IMR-90 (cell line): ENCODE results near the gene MAGEC3.

Source experiments
- CEBPB ChIP-seq: IDR thresholded peaks from 2 replicates; pipeline ENCODE4 v1.6.1; 2012; ENCODE audit warnings: low read depth, low read length, improper control_type of control experiment
- CTCF ChIP-seq: conservative IDR thresholded peaks from 2 replicates; pipeline ENCODE4 v1.5.1; 2012; ENCODE audit warnings: mild to moderate bottlenecking, low read depth, low read length, improper control_type of control experiment
- ELK1 ChIP-seq: fragments of 150-350 bp; IDR thresholded peaks from 2 replicates; pipeline ENCODE4 v1.6.1; 2016; ENCODE audit warnings: low read depth, mild to moderate bottlenecking, low read length, moderate library complexity, borderline replicate concordance
- FOS ChIP-seq: fragments of 150-350 bp; IDR thresholded peaks from 2 replicates; pipeline ENCODE4 v1.6.1; 2016; ENCODE audit warnings: low read depth, low read length
- MAZ ChIP-seq: IDR thresholded peaks from 2 replicates; pipeline ENCODE4 v1.6.1; 2012; ENCODE audit warnings: low read depth, mild to moderate bottlenecking, low read length, improper control_type of control experiment, moderate library complexity, borderline replicate concordance
- MXI1 ChIP-seq: IDR thresholded peaks from 2 replicates; pipeline ENCODE4 v1.6.1; 2012; ENCODE audit warnings: low read depth, mild to moderate bottlenecking, low read length, moderate library complexity, borderline replicate concordance
- NFE2L2 ChIP-seq: fragments of 150-350 bp; IDR thresholded peaks from 2 replicates; pipeline ENCODE4 v1.6.1; 2016; ENCODE audit warnings: low read depth, mild to moderate bottlenecking, low read length
- POLR2A ChIP-seq: IDR thresholded peaks from 2 replicates; pipeline ENCODE4 v1.6.1; 2012; ENCODE audit warnings: mild to moderate bottlenecking, low read depth, low read length
- RAD21 ChIP-seq: IDR thresholded peaks from 2 replicates; pipeline ENCODE4 v1.6.1; 2012; ENCODE audit warnings: low read length, improper control_type of control experiment
- RCOR1 ChIP-seq: IDR thresholded peaks from 2 replicates; pipeline ENCODE4 v1.6.1; 2012; ENCODE audit warnings: mild to moderate bottlenecking, low read length, improper control_type of control experiment; ENCODE audit not compliant: insufficient replicate concordance
- RFX5 ChIP-seq: IDR thresholded peaks from 2 replicates; pipeline ENCODE4 v1.8.0; 2012; ENCODE audit warnings: low read depth, mild to moderate bottlenecking, low read length, moderate library complexity
- SMC3 ChIP-seq: fragments of 150-350 bp; IDR thresholded peaks from 2 replicates; pipeline ENCODE4 v1.6.1; 2016; ENCODE audit warnings: low read depth, mild to moderate bottlenecking, antibody characterized with exemption, low read length, moderate library complexity
- USF2 ChIP-seq: fragments of 150-350 bp; IDR thresholded peaks from 2 replicates; pipeline ENCODE4 v1.6.1; 2017; ENCODE audit warnings: mild to moderate bottlenecking, antibody characterized with exemption, low read length, low read depth

GRCh38 chrX:141924293-141924692 is 86.2 kb downstream of the MAGEC3 start:
- TF ChIP-seq MAZ (no peak), CEBPB (no peak), FOS (no peak), POLR2A (no peak), USF2 (no peak), CTCF (no peak), SMC3 (no peak), RAD21 (no peak), MXI1 (no peak), RFX5 (no peak), NFE2L2 (no peak), ELK1 (no peak), RCOR1 (no peak)
